HepG2 (cell line): Measurements from ENCODE around the gene FFAR4. TPM values are rescaled to one million over a fixed set of nuclear protein-coding genes. Genes with fewer than 3 reads are reported as not detected.

Experiments
- ARID4A ChIP-seq: sonication (generic); formaldehyde crosslinking; IDR thresholded peaks from 2 replicates; pipeline ENCODE4 v1.5.0; 2020; ENCODE audit warnings: mild to moderate bottlenecking, missing genetic modification reagents, borderline replicate concordance
- BCL6 ChIP-seq: IDR thresholded peaks from 2 replicates; pipeline ENCODE4 v1.6.1; 2016; ENCODE audit warnings: missing genetic modification reagents, missing compliant biosample characterization
- CREB1 ChIP-seq, 2 experiments: fragments of 450-650 bp in 1 of 2; IDR thresholded peaks; 2 replicates each; pipeline ENCODE4 v1.6.1; 2016 to 2017; ENCODE audit warnings: control low read depth in 1 of 2, mild to moderate bottlenecking in 1 of 2, missing compliant biosample characterization in 1 of 2, missing genetic modification characterization in 1 of 2
- EP300 ChIP-seq, 3 experiments: sonication (generic) in 1 of 3; formaldehyde crosslinking in 1 of 3; IDR thresholded peaks; 2 replicates each; pipeline versions ENCODE4 v1.5.1 to v1.6.1; 2011 to 2020; ENCODE audit warnings: low read depth in 2 of 3, low read length in 2 of 3, borderline replicate concordance in 1 of 3, improper control_type of control experiment in 1 of 3, mild to moderate bottlenecking in 1 of 3, missing genetic modification reagents in 1 of 3, moderate library complexity in 1 of 3
- KDM6A ChIP-seq: IDR thresholded peaks from 2 replicates; pipeline ENCODE4 v1.6.1; 2016; ENCODE audit warnings: low read depth
- MIER3 ChIP-seq: IDR thresholded peaks from 2 replicates; pipeline ENCODE4 v1.6.1; 2016; ENCODE audit warnings: missing compliant biosample characterization, borderline replicate concordance
- PLRG1 ChIP-seq: fragments of 450-650 bp; conservative IDR thresholded peaks from 2 replicates; pipeline ENCODE4 v1.6.1; 2016
- POLR2AphosphoS2 ChIP-seq: IDR thresholded peaks from 2 replicates; pipeline ENCODE4 v1.6.1; 2011; ENCODE audit warnings: low read depth, low read length, improper control_type of control experiment
- SALL2 ChIP-seq: sonication (generic); formaldehyde crosslinking; IDR thresholded peaks from 2 replicates; pipeline ENCODE4 v1.8.1; 2023; ENCODE audit warnings: mild to moderate bottlenecking, missing genetic modification reagents, inconsistent platforms
- SOX6 ChIP-seq, 2 experiments: fragments of 450-650 bp in 1 of 2; sonication (generic) in 1 of 2; formaldehyde crosslinking in 1 of 2; IDR thresholded peaks; 2 replicates each; pipeline versions ENCODE4 v1.4.0 to v1.6.1; 2017 to 2020; ENCODE audit warnings: antibody characterized with exemption in 1 of 2, mild to moderate bottlenecking in 1 of 2, missing genetic modification reagents in 1 of 2
- ZNF354B ChIP-seq: sonication (generic); formaldehyde crosslinking; IDR thresholded peaks from 2 replicates; pipeline ENCODE4 v1.8.0; 2022; ENCODE audit warnings: mild to moderate bottlenecking, missing genetic modification reagents
- polyA plus RNA-seq, 8 experiments: library from polyadenylated mRNA; depleted of rRNA in 3 of 8; stranded (reverse) in 7 of 8; unstranded in 1 of 8; fragments of >200 nt; fragmentation: Illumina TruSeq in 4 of 8; extraction: Trizol in 4 of 8; gene quantifications; 2 replicates each; pipeline versions ENCODE4 v1.2.1 to v1.2.3, GENCODE V29; 2011 to 2016; ENCODE audit warnings: low read depth in 4 of 8, missing spikeins in 1 of 8, mixed read lengths in 1 of 8; ENCODE audit not compliant: insufficient read depth in 1 of 8
- total RNA-seq, 5 experiments: library from RNA; depleted of rRNA; stranded (reverse); fragments of >200 nt; fragmentation: Illumina TruSeq; extraction: Trizol; gene quantifications; 2 replicates each; pipeline ENCODE4 v1.2.3, GENCODE V29; 2016; ENCODE audit warnings: low read depth in 1 of 5
- TF ChIP-seq, protein P1 (sequence below): sonication (generic); formaldehyde crosslinking; conservative IDR thresholded peaks from 2 replicates; pipeline ENCODE4 v1.4.0; 2020; ENCODE audit warnings: mild to moderate bottlenecking, missing genetic modification reagents, moderate library complexity

Gene FFAR4
- total and polyA plus RNA-seq, 2 of the 13 experiments (the other 11 are each of a cell fraction or from before 2014, with no cell fraction given) = 0.09 TPM; not detected in 1

DNA sequence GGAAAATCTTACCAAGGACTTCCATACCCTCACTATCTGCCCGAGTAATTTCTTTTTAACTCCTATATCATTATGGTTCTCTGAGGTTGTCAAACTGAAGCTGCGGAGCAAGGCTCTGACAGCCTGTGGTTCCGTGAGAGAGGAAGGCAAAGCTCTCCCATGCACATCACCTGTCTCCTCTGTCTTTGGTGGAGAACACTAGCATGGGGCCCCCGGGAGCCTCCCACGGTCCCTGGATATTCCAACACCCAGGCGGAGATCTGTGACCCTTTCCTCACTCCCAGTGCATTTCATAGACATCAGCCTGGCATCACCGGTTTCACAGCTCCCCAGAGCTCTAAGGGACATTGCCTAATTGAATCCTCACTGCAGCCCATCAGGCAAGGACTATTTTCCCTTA, 24.2 kb downstream of the FFAR4 start (continued):
- TF ChIP-seq MIER3 = no peak
- no peak for TF ChIP-seq ARID4A (CRISPR knock-in tag)
- TF ChIP-seq EP300 (IDR thresholded peaks at IDR 0.05; ENCODE audit: low read depth in 2 of 2, low read length in 2 of 2) = no peak
- no peak for TF ChIP-seq EP300 (CRISPR knock-in tag; IDR thresholded peaks at IDR 0.05; ENCODE audit: borderline replicate concordance)
- TF ChIP-seq, protein P1, sequence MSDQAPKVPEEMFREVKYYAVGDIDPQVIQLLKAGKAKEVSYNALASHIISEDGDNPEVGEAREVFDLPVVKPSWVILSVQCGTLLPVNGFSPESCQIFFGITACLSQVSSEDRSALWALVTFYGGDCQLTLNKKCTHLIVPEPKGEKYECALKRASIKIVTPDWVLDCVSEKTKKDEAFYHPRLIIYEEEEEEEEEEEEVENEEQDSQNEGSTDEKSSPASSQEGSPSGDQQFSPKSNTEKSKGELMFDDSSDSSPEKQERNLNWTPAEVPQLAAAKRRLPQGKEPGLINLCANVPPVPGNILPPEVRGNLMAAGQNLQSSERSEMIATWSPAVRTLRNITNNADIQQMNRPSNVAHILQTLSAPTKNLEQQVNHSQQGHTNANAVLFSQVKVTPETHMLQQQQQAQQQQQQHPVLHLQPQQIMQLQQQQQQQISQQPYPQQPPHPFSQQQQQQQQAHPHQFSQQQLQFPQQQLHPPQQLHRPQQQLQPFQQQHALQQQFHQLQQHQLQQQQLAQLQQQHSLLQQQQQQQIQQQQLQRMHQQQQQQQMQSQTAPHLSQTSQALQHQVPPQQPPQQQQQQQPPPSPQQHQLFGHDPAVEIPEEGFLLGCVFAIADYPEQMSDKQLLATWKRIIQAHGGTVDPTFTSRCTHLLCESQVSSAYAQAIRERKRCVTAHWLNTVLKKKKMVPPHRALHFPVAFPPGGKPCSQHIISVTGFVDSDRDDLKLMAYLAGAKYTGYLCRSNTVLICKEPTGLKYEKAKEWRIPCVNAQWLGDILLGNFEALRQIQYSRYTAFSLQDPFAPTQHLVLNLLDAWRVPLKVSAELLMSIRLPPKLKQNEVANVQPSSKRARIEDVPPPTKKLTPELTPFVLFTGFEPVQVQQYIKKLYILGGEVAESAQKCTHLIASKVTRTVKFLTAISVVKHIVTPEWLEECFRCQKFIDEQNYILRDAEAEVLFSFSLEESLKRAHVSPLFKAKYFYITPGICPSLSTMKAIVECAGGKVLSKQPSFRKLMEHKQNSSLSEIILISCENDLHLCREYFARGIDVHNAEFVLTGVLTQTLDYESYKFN (CRISPR knock-in tag) = no peak
- no peak for TF ChIP-seq ZNF354B (CRISPR knock-in tag)
- no peak for TF ChIP-seq BCL6 (CRISPR knock-in tag)
- TF ChIP-seq CREB1 (IDR thresholded peaks at IDR 0.05) = no peak
- no peak for TF ChIP-seq CREB1 (CRISPR knock-in tag; IDR thresholded peaks at IDR 0.05)
- no peak for TF ChIP-seq KDM6A (CRISPR knock-in tag)
- TF ChIP-seq SALL2 (CRISPR knock-in tag) = no peak
- no peak for TF ChIP-seq SOX6 (IDR thresholded peaks at IDR 0.05)
- TF ChIP-seq SOX6 (CRISPR knock-in tag; IDR thresholded peaks at IDR 0.05) = 0 out of 2 replicates have a peak, but pooled peaks have one; percentile 4
- no peak for TF ChIP-seq PLRG1
- TF ChIP-seq POLR2AphosphoS2 = no peak
